HepG2 (cell line): ENCODE data around the gene MIA2. TPM values are rescaled to one million over a fixed set of nuclear protein-coding genes. Genes with fewer than 3 reads are reported as not detected.

Experiments used
- ATAC-seq: fragments of 200-7000 bp; cut with Tn5 transposase; 3 replicates; pipeline ENCODE4 v1.9.1; 2020; ENCODE audit warnings: mild to moderate bottlenecking, moderate library complexity
- BruUV-seq: library from RNA; stranded (reverse); fragments of 400-500 nt; replicated peaks from 2 replicates; lab custom pipeline; 2021; lab: Mats Ljungman, UMichigan
- CTCF ChIA-PET: fragments of 300-600 bp; formaldehyde crosslinking; extraction: SDS; loops from one replicate; lab custom pipeline; 2021; ENCODE audit warnings: low total read pairs, inconsistent platforms, low intra/inter-chr PET ratio; lab: Yijun Ruan, JAX
- POLR2A ChIA-PET: fragments of 350-600 bp; sonication (Branson Sonifier 250); formaldehyde crosslinking; loops from one replicate; lab custom pipeline; 2020; ENCODE audit warnings: antibody characterized with exemption, inconsistent platforms; lab: Yijun Ruan, JAX
- DNase-seq: peaks from one replicate; pipeline ENCODE4 v3.0.0-alpha.2; 2015; ENCODE audit warnings: low spot score
- FAIRE-seq: peaks from 3 replicates; lab custom pipeline; 2011; peaks lifted over from hg19 to GRCh38; lab: Jason Lieb, UNC
- H2AFZ ChIP-seq: one replicate; pipeline ENCODE4 v1.6.1; 2011; ENCODE audit warnings: low read length, inconsistent platforms
- H3K27ac ChIP-seq: fragments of 300-600 bp; 3 replicates; pipeline ENCODE4 v1.8.0; 2011; ENCODE audit warnings: mixed run types, mild to moderate bottlenecking, mixed read lengths, low read length, inconsistent platforms; ENCODE audit not compliant: insufficient read depth; ENCODE audit errors: extremely low read length
- H3K27me3 ChIP-seq, 2 experiments: fragments of 200-600 bp in 1 of 2; 2 replicates in 1 of 2; 3 replicates in 1 of 2; pipeline versions ENCODE4 v1.6.0 to v1.8.0; 2011; ENCODE audit warnings: low read length in 2 of 2, mild to moderate bottlenecking in 2 of 2, moderate library complexity in 2 of 2, inconsistent platforms in 1 of 2; ENCODE audit not compliant: insufficient read depth in 2 of 2, control insufficient read depth in 1 of 2
- H3K36me3 ChIP-seq, 2 experiments: fragments of 200-600 bp in 1 of 2; replicated peaks in 1 of 2; 2 replicates in 1 of 2; 3 replicates in 1 of 2; pipeline versions ENCODE4 v1.5.1 to v1.8.0; 2011; ENCODE audit warnings: low read length in 2 of 2, inconsistent platforms in 1 of 2; ENCODE audit not compliant: insufficient read depth in 2 of 2, control insufficient read depth in 1 of 2
- H3K4me1 ChIP-seq: 2 replicates; pipeline ENCODE4 v1.5.1; 2012; ENCODE audit warnings: low read length, inconsistent platforms; ENCODE audit not compliant: insufficient read depth
- H3K4me2 ChIP-seq: 2 replicates; pipeline ENCODE4 v1.6.0; 2011; ENCODE audit warnings: low read depth, low read length, inconsistent platforms
- H3K4me3 ChIP-seq, 3 experiments: fragments of 200-600 bp in 1 of 3; sonication (generic), shearing (Covaris generic) in 1 of 3; replicated peaks in 1 of 3; 2 replicates each; pipeline ENCODE4 v1.5.1; 2011 to 2016; ENCODE audit warnings: low read length in 3 of 3, inconsistent platforms in 2 of 3, low read depth in 2 of 3, mild to moderate bottlenecking in 2 of 3, control low read depth in 1 of 3, mixed read lengths in 1 of 3; ENCODE audit not compliant: insufficient read depth in 1 of 3
- H3K79me2 ChIP-seq: one replicate; pipeline ENCODE4 v1.6.1; 2011; ENCODE audit warnings: low read length, inconsistent platforms; ENCODE audit not compliant: insufficient read depth
- H3K9ac ChIP-seq: 2 replicates; pipeline ENCODE4 v1.6.0; 2011; ENCODE audit warnings: mild to moderate bottlenecking, low read depth, low read length, inconsistent platforms; ENCODE audit not compliant: insufficient read depth
- H3K9me3 ChIP-seq: 2 replicates; pipeline ENCODE4 v1.5.1; 2012; ENCODE audit warnings: mild to moderate bottlenecking, low read length
- H4K20me1 ChIP-seq: 2 replicates; pipeline ENCODE4 v1.6.0; 2011; ENCODE audit warnings: inconsistent platforms, mild to moderate bottlenecking, low read length, moderate library complexity; ENCODE audit not compliant: insufficient read depth
- ARID5B ChIP-seq: IDR thresholded peaks from 2 replicates; pipeline ENCODE4 v1.4.0; 2020; ENCODE audit warnings: mild to moderate bottlenecking, missing genetic modification reagents
- CENPBD1 ChIP-seq: sonication (generic); formaldehyde crosslinking; IDR thresholded peaks from 2 replicates; pipeline ENCODE4 v1.8.0; 2022; ENCODE audit warnings: missing genetic modification reagents, low read depth, mild to moderate bottlenecking, borderline replicate concordance
- CTCF ChIP-seq: sonication (generic); formaldehyde crosslinking; IDR thresholded peaks from 2 replicates; pipeline ENCODE4 v1.5.0; 2020; ENCODE audit warnings: mild to moderate bottlenecking, missing genetic modification reagents, moderate library complexity
- ELF1 ChIP-seq: sonication (generic); formaldehyde crosslinking; IDR thresholded peaks from 2 replicates; pipeline ENCODE4 v1.4.0; 2020; ENCODE audit warnings: missing genetic modification reagents
- FUBP1 ChIP-seq: sonication (generic); formaldehyde crosslinking; IDR thresholded peaks from 2 replicates; pipeline ENCODE4 v1.5.1; 2020; ENCODE audit warnings: missing genetic modification reagents, mild to moderate bottlenecking, borderline replicate concordance
- HIVEP1 ChIP-seq: sonication (generic); formaldehyde crosslinking; IDR thresholded peaks from 2 replicates; pipeline ENCODE4 v1.4.0; 2020; ENCODE audit warnings: mild to moderate bottlenecking, missing genetic modification reagents
- IRF2 ChIP-seq: IDR thresholded peaks from 2 replicates; pipeline ENCODE4 v1.6.1; 2018; ENCODE audit warnings: missing genetic modification reagents, missing compliant biosample characterization
- PCBP2 ChIP-seq: fragments of 200-400 bp; formaldehyde crosslinking; optimal IDR thresholded peaks from 2 replicates; pipeline ENCODE3; 2018; ENCODE audit warnings: low read length, low read depth; ENCODE audit not compliant: poor library complexity, severe bottlenecking
- RORA ChIP-seq: sonication (generic); formaldehyde crosslinking; IDR thresholded peaks from 2 replicates; pipeline ENCODE4 v1.5.0; 2020; ENCODE audit warnings: mild to moderate bottlenecking, missing genetic modification reagents, moderate library complexity
- SAP130 ChIP-seq: IDR thresholded peaks from 2 replicates; pipeline ENCODE4 v1.6.1; 2016; ENCODE audit warnings: low read depth
- TEAD3 ChIP-seq: optimal IDR thresholded peaks from 2 replicates; pipeline ENCODE3; 2016; ENCODE audit warnings: borderline replicate concordance
- ZNF44 ChIP-seq: sonication (generic); formaldehyde crosslinking; IDR thresholded peaks from 2 replicates; pipeline ENCODE4 v1.5.1; 2020; ENCODE audit warnings: mild to moderate bottlenecking, missing genetic modification reagents
- ZNF503 ChIP-seq: sonication (generic); formaldehyde crosslinking; IDR thresholded peaks from 2 replicates; pipeline ENCODE4 v1.4.0; 2020; ENCODE audit warnings: missing genetic modification reagents
- ZNF703 ChIP-seq: sonication (generic); formaldehyde crosslinking; IDR thresholded peaks from 2 replicates; pipeline ENCODE4 v1.5.1; 2020; ENCODE audit warnings: missing genetic modification reagents, mild to moderate bottlenecking, moderate library complexity, borderline replicate concordance
- WGBS: methylation state at CpG from one replicate; pipeline ENCODE4 v1.1.6; 2017; ENCODE audit warnings: low lambda C conversion rate; 5-methylcytosine and 5-hydroxymethylcytosine counted together
- in situ Hi-C: cut with HindIII; loops from 2 replicates; pipeline ENCODE4 v1.10.0; 2017; ENCODE audit warnings: low pct_unique_long_range_greater_than_20kb; ENCODE audit not compliant: extremely low pct_ligation_motif_present
- intact Hi-C: fragments of 100-400 bp; cut with micrococcal nuclease; formaldehyde crosslinking; loops from one replicate; pipeline ENCODE4 v1.10.0; 2022; ENCODE audit not compliant: unreplicated experiment
- polyA plus RNA-seq, 8 experiments: library from polyadenylated mRNA; depleted of rRNA in 3 of 8; stranded (reverse) in 7 of 8; unstranded in 1 of 8; fragments of >200 nt; fragmentation: Illumina TruSeq in 4 of 8; extraction: Trizol in 4 of 8; gene quantifications; 2 replicates each; pipeline versions ENCODE4 v1.2.1 to v1.2.3, GENCODE V29; 2011 to 2016; ENCODE audit warnings: low read depth in 4 of 8, missing spikeins in 1 of 8, mixed read lengths in 1 of 8; ENCODE audit not compliant: insufficient read depth in 1 of 8
- total RNA-seq, 5 experiments: library from RNA; depleted of rRNA; stranded (reverse); fragments of >200 nt; fragmentation: Illumina TruSeq; extraction: Trizol; gene quantifications; 2 replicates each; pipeline ENCODE4 v1.2.3, GENCODE V29; 2016; ENCODE audit warnings: low read depth in 1 of 5

The MIA2 gene
- total and polyA plus RNA-seq, 2 of the 13 experiments (the other 11 are each of a cell fraction or from before 2014, with no cell fraction given), result 134 to 158 TPM

GRCh38 chr14:39425947-39426346 is 192.2 kb downstream of the MIA2 start (continued):
- no peak for TF ChIP-seq FUBP1 (CRISPR knock-in tag)
- TF ChIP-seq ZNF703, result no peak
- no peak for TF ChIP-seq RORA
- no peak for TF ChIP-seq PCBP2
- no peak for TF ChIP-seq IRF2
- no peak for TF ChIP-seq ZNF503 (CRISPR knock-in tag)
- TF ChIP-seq TEAD3 (CRISPR knock-in tag), result no peak
- TF ChIP-seq HIVEP1, result no peak
- TF ChIP-seq ZNF44 (CRISPR knock-in tag), result no peak
- TF ChIP-seq ELF1, result no peak

GRCh38 chr14:39426605-39427004 is 192.9 kb downstream of the MIA2 start:
- WGBS, result 83% methylated on average over 7 of the region's 7 CpGs
- H4K20me1 ChIP-seq, result peaks cover 22% of the 10 kb centered on the region
- H3K36me3 ChIP-seq, result no peaks in the 10 kb centered on the region
- POLR2A ChIA-PET, result interaction anchor here (1.3 to 3.0 kb wide), 4 partner anchors 160 to 324 kb away, joined by 3 to 12 read pairs (median 6); partner anchors contain the start of genes SEC23A and TRAPPC6B
- peak; percentile 56 for DNase-seq
- intact Hi-C loops, result loop anchor here (1.0 kb wide), 2 partner anchors 195 to 319 kb away; no protein-coding TSS in a partner anchor
- FAIRE-seq, result no peak
- ATAC-seq, result no peak
- in situ Hi-C loops, result no loop called here
- H2AFZ ChIP-seq, result no peak overlapping the region
- no peak overlapping the region for H3K4me3 ChIP-seq
- peaks cover 61% of the 10 kb centered on the region for H3K79me2 ChIP-seq
- H3K27me3 ChIP-seq, result no peaks in the 10 kb centered on the region; a peak in 1 of 5 replicates
- no peak overlapping the region for H3K9ac ChIP-seq
- CTCF ChIA-PET, result no interaction called here
- H3K4me1 ChIP-seq, result peaks cover 31% of the 10 kb centered on the region
- BruUV-seq, result no TSS peak
- H3K4me2 ChIP-seq, result no peak overlapping the region
- H3K9me3 ChIP-seq, result no peaks in the 10 kb centered on the region
- no peak overlapping the region for H3K27ac ChIP-seq
- 0 out of 2 replicates have a peak, but pooled peaks have one; percentile 10 for TF ChIP-seq ARID5B
- 0 out of 2 replicates have a peak, but pooled peaks have one; percentile 21 for TF ChIP-seq SAP130 (CRISPR knock-in tag)
- peak; percentile 71 for TF ChIP-seq CTCF (CRISPR knock-in tag)
- TF ChIP-seq CENPBD1 (CRISPR knock-in tag), result 0 out of 2 replicates have a peak, but pooled peaks have one; percentile 50
